PC-9 (cell line): ENCODE data around the gene MYOG. TPM values are rescaled to one million over a fixed set of nuclear protein-coding genes. Genes with fewer than 3 reads are reported as not detected.

Experiments used
- BruUV-seq: library from RNA; stranded (reverse); fragments of 400-500 nt; replicated peaks from 2 replicates; lab custom pipeline; 2021; lab: Mats Ljungman, UMichigan
- CTCF ChIA-PET: fragments of 300-600 bp; sonication (Branson Sonifier 250); formaldehyde crosslinking; loops from one replicate; lab custom pipeline; 2022; ENCODE audit warnings: antibody characterized with exemption; lab: Charles Lee
- POLR2A ChIA-PET: fragments of 300-600 bp; sonication (Branson Sonifier 250); formaldehyde crosslinking; loops from one replicate; lab custom pipeline; 2022; ENCODE audit warnings: antibody characterized with exemption; ENCODE audit not compliant: unreplicated experiment; lab: Charles Lee
- DNase-seq, 2 experiments: peaks; one replicate each; pipeline versions ENCODE4 v3.0.0 to v3.0.0-alpha.2; 2015 to 2022; ENCODE audit warnings: mixed read lengths in 1 of 2
- H2AFZ ChIP-seq: fragments of 200-600 bp; sonication (generic); 2 replicates; pipeline ENCODE4 v1.8.1; 2017; ENCODE audit warnings: antibody characterized with exemption
- H3F3A ChIP-seq: fragments of 200-600 bp; sonication (generic); 2 replicates; pipeline ENCODE4 v1.8.1; 2017; ENCODE audit warnings: antibody characterized with exemption, mild to moderate bottlenecking, low read depth; ENCODE audit not compliant: insufficient read depth
- H3K27ac ChIP-seq: fragments of 200-600 bp; sonication (generic); 2 replicates; pipeline ENCODE4 v1.6.1; 2016; ENCODE audit warnings: mixed run types
- H3K27me3 ChIP-seq: fragments of 200-600 bp; sonication (generic); 2 replicates; pipeline ENCODE4 v1.6.1; 2016; ENCODE audit warnings: low read depth, mixed run types; ENCODE audit not compliant: insufficient read depth
- H3K36me3 ChIP-seq: fragments of 200-600 bp; sonication (generic); 2 replicates; pipeline ENCODE4 v1.6.1; 2016; ENCODE audit warnings: low read depth, mixed run types
- H3K4me1 ChIP-seq: fragments of 200-600 bp; sonication (generic); replicated peaks from 2 replicates; pipeline ENCODE4 v1.6.1; 2016; ENCODE audit warnings: mixed run types; ENCODE audit not compliant: insufficient read depth
- H3K4me2 ChIP-seq: fragments of 200-600 bp; sonication (generic); 2 replicates; pipeline ENCODE4 v1.6.1; 2017; ENCODE audit warnings: mixed run types
- H3K4me3 ChIP-seq: fragments of 200-600 bp; sonication (generic); 2 replicates; pipeline ENCODE4 v1.6.1; 2016; ENCODE audit warnings: mixed run types
- H3K79me2 ChIP-seq: fragments of 200-600 bp; sonication (generic); 2 replicates; pipeline ENCODE4 v1.6.1; 2017; ENCODE audit warnings: low read depth, mixed run types
- H3K9me2 ChIP-seq: fragments of 200-600 bp; sonication (generic); 2 replicates; pipeline ENCODE4 v1.8.1; 2017; ENCODE audit warnings: mild to moderate bottlenecking; ENCODE audit not compliant: insufficient read depth
- H3K9me3 ChIP-seq: fragments of 200-600 bp; sonication (generic); 2 replicates; pipeline ENCODE4 v1.8.1; 2016; ENCODE audit warnings: low read depth; ENCODE audit not compliant: insufficient read depth
- H4K20me1 ChIP-seq: fragments of 200-600 bp; sonication (generic); 2 replicates; pipeline ENCODE4 v1.8.1; 2017; ENCODE audit not compliant: insufficient read depth
- CTCF ChIP-seq: fragments of 200-600 bp; sonication (generic); conservative IDR thresholded peaks from 2 replicates; pipeline ENCODE4 v1.6.1; 2017; ENCODE audit warnings: mixed run types, antibody characterized with exemption, mild to moderate bottlenecking, moderate library complexity
- EZH2 ChIP-seq: fragments of 200-600 bp; sonication (generic); IDR thresholded peaks from 2 replicates; pipeline ENCODE4 v1.8.0; 2017; ENCODE audit warnings: antibody characterized with exemption, low read depth
- intact Hi-C: fragments of 100-400 bp; cut with micrococcal nuclease; formaldehyde crosslinking; loops from one replicate; pipeline ENCODE4 v1.10.0; 2022; ENCODE audit not compliant: unreplicated experiment
- total RNA-seq: library from RNA; stranded (reverse); gene quantifications from 2 replicates; pipeline ENCODE4 v1.2.3, GENCODE V29; 2021

Gene MYOG
- total RNA-seq, 1 experiment from 2014 or later = not detected

DNA sequence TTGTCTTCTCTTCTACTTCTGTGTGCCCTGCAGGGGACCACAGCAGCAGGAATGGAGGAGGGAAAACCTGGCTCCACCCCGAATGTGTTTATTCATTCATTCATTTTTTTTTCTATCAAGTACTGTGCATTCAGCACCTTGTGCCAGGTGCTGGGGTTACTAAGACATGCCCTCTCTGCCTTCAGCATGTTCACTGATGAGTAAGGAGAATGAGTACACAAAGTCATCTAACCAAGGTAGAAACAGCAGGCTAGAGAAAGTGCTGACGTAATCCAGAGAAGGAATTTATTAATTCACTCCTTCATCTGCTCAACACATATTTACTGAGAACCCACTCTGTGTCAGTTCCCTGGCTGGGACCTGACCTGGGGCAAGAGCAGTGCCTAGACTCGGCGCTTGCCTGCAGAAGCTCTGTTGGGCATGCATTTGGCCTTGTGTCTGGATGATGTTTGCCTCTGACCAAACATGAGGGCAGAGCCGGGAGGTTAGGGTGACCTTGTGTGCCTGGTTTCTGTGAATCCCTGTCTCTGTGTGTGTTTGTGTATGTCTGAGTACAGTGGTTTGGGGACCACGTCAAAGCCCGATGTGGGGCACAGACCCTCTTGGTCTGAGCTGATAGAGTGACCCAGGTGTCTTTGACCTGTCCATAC lies 3.3 kb upstream of the MYOG start:
- intact Hi-C loops = no loop called here
- no peak overlapping the region; the same call in 1 of the 2 replicates for H3K4me2 ChIP-seq
- peak in 1 of 2 experiments; percentile 40 for DNase-seq
- H4K20me1 ChIP-seq = no peaks in the 10 kb centered on the region
- H3K27me3 ChIP-seq = no peaks in the 10 kb centered on the region
- no peaks in the 10 kb centered on the region for H3K79me2 ChIP-seq
- H3K27ac ChIP-seq = no peak overlapping the region
- no peaks in the 10 kb centered on the region for H3K9me3 ChIP-seq
- H3K4me1 ChIP-seq = peaks cover 19% of the 10 kb centered on the region
- H2AFZ ChIP-seq = no peak overlapping the region
- no peak for TF ChIP-seq EZH2
- no peak for TF ChIP-seq CTCF
- POLR2A ChIA-PET = no interaction called here
- no peaks in the 10 kb centered on the region for H3F3A ChIP-seq
- no peaks in the 10 kb centered on the region for H3K9me2 ChIP-seq
- CTCF ChIA-PET = interaction anchor here (0.5 kb wide), 1 partner anchor 54 kb away, joined by 4 read pairs; no protein-coding TSS in a partner anchor
- no peaks in the 10 kb centered on the region for H3K36me3 ChIP-seq
- H3K4me3 ChIP-seq = no peak overlapping the region
- no TSS peak for BruUV-seq

DNA sequence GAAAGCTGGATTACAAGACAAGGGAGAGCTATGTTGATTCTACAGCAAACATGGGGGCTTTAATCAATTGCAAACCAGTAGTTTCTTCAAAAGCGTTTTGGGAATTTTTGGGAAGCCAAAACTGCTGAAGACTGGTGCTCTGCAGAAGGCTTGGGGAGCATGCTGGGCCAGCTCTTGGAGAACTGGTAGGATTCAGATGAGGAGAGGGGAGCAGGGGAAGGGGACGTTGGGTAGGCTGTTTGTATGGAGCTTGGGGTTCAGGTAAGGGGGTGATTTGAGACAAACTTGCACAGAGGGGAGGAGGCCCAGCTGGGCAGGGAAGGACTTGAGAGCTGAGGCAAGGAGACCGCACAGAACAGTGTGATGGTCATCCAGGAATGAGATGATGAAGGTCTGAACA lies 2.6 kb upstream of the MYOG start:
- CTCF ChIA-PET = no interaction called here
- H3K4me2 ChIP-seq = no peak overlapping the region
- no peaks in the 10 kb centered on the region for H3F3A ChIP-seq
- H3K4me1 ChIP-seq = peaks cover 15% of the 10 kb centered on the region
- H3K79me2 ChIP-seq = no peaks in the 10 kb centered on the region
- intact Hi-C loops = no loop called here
- H3K27me3 ChIP-seq = no peaks in the 10 kb centered on the region
- DNase-seq = peak in 1 of 2 experiments; percentile 20
- no peak overlapping the region for H3K27ac ChIP-seq
- H3K4me3 ChIP-seq = no peak overlapping the region
- H2AFZ ChIP-seq = no peak overlapping the region
- BruUV-seq = no TSS peak
- POLR2A ChIA-PET = no interaction called here
- no peaks in the 10 kb centered on the region for H3K9me2 ChIP-seq
- TF ChIP-seq CTCF (no peak), EZH2 (no peak)
- no peaks in the 10 kb centered on the region for H3K9me3 ChIP-seq
- H4K20me1 ChIP-seq = no peaks in the 10 kb centered on the region
- no peaks in the 10 kb centered on the region for H3K36me3 ChIP-seq

DNA sequence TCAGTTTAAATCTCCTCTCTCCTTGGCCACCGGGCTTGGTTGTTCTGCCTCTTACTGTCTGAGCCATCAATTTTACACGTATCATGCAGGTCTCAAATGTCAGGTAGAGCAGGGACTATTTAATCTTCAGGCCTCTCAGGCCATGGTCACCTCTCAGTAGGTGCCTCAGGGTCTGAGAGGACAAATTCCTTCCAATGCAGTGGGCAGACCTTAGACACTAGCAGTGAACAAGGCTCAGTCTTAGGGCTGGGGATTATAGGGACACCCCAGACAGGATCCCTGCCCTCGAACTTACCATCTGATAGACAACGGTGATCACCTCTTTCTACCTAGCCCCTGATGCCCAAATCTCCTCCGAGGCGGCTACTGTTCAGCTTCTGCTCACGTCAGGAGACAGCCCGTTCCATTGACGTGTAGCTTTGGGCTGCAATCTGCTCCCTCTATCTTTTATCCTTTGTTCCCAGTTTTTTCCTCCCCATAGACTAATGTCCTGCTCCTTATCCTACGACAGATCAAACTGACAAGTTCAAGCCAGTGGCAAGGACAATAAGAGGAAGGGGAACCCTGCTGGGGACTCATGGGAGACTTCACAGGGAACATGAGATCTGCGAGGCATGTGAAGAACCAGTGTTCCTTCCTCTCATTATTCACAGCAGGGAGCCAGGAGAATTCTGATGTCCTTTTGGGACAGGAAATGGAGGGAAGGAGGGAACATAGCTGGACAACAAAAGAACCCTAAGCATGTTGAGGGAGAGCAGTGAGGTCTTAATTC lies 1.4 kb upstream of the MYOG start:
- CTCF ChIA-PET = no interaction called here

More for the DNA sequence above, 1.4 kb upstream of the MYOG start:
- POLR2A ChIA-PET = no interaction called here
- peak in 1 of 2 experiments; percentile 23 for DNase-seq
- H3K4me3 ChIP-seq = no peak overlapping the region
- H3K27me3 ChIP-seq = no peaks in the 10 kb centered on the region
- no peaks in the 10 kb centered on the region for H3K9me2 ChIP-seq
- H2AFZ ChIP-seq = no peak overlapping the region
- H3K36me3 ChIP-seq = no peaks in the 10 kb centered on the region
- H4K20me1 ChIP-seq = no peaks in the 10 kb centered on the region
- no TSS peak for BruUV-seq
- H3F3A ChIP-seq = no peaks in the 10 kb centered on the region
- no peak overlapping the region for H3K4me2 ChIP-seq
- intact Hi-C loops = no loop called here
- H3K9me3 ChIP-seq = no peaks in the 10 kb centered on the region
- no peaks in the 10 kb centered on the region for H3K79me2 ChIP-seq
- no peak overlapping the region for H3K27ac ChIP-seq
- H3K4me1 ChIP-seq = peaks cover 14% of the 10 kb centered on the region; the same call in 1 of the 2 replicates
- TF ChIP-seq CTCF = no peak
- no peak for TF ChIP-seq EZH2
